OCI-LY3 (cell line): ENCODE measurements around the gene FBXO36.

Experiments
- CTCF ChIP-seq: fragments of 200-600, 300-600 bp; sonication (generic); IDR thresholded peaks from 2 replicates; pipeline ENCODE4 v1.5.1; 2014; ENCODE audit warnings: antibody characterized with exemption, low read length, low read depth
- EZH2phosphoT487 ChIP-seq: fragments of 200-600 bp; shearing (Covaris generic); IDR thresholded peaks from 2 replicates; pipeline ENCODE4 v1.6.1; 2018; ENCODE audit warnings: antibody characterized with exemption, mixed run types, low read depth

- TF ChIP-seq CTCF (no peak), EZH2phosphoT487 (no peak)
These were observed 41.3 kb upstream of the FBXO36 start for GRCh38 chr2:229880892-229881586.
